Mucosa of descending colon (tissue), 3 donors: ENCODE measurements around the gene GLIPR2. TPM values are rescaled to one million over a fixed set of nuclear protein-coding genes. Genes with fewer than 3 reads are reported as not detected.

Source experiments
- ATAC-seq: fragments of 200-7000 bp; cut with Tn5 transposase; one replicate; pipeline ENCODE4 v1.9.1; 2020; ENCODE audit warnings: mild to moderate bottlenecking, moderate library complexity
- DNase-seq, 3 donors: peaks; one replicate each; pipeline ENCODE4 v3.0.0-alpha.2; 2020
- H3K36me3 ChIP-seq: fragments of 200-600 bp; one replicate; pipeline ENCODE4 v1.8.0; 2021; ENCODE audit warnings: low read depth, mild to moderate bottlenecking
- H3K4me1 ChIP-seq: fragments of 200-600 bp; one replicate; pipeline ENCODE4 v1.8.0; 2021; ENCODE audit warnings: low read depth, mild to moderate bottlenecking
- H3K4me3 ChIP-seq: fragments of 200-600 bp; one replicate; pipeline ENCODE4 v1.8.0; 2021; ENCODE audit warnings: mild to moderate bottlenecking
- H3K9me3 ChIP-seq: fragments of 200-600 bp; one replicate; pipeline ENCODE4 v1.8.0; 2021; ENCODE audit warnings: mild to moderate bottlenecking
- intact Hi-C, 2 donors: fragments of 100-400 bp; cut with DNase I in 1 of 2; cut with micrococcal nuclease in 1 of 2; formaldehyde crosslinking; loops; one replicate each; pipeline versions ENCODE4 v1.11.0 to v1.11.1; 2022; cut with DNase I, micrococcal nuclease
- total RNA-seq, 3 donors: library from RNA; stranded (reverse); fragmentation: NEBNext Ultra II Directional in 2 of 3; extraction: Animal tissue kit (Norgen Biotek cat#: 25700) in 2 of 3; gene quantifications; one replicate each; pipeline versions ENCODE4 v1.2.1 to v1.2.4, GENCODE V29; 2021 to 2023
- TF ChIP-seq, protein P1 (sequence below): fragments of 200-600 bp; IDR thresholded peaks from one replicate; pipeline ENCODE4 v1.8.0; 2022; ENCODE audit warnings: antibody characterized with exemption, mild to moderate bottlenecking
- donor health status: DM: no; HTN: no; CAD: no; lungs with moderate emphysema.
- donor health status: DM: no; HTN: no; CAD: no.
- donor health status: DM: no; HTN: yes; CAD: no.

The GLIPR2 gene
- total RNA-seq, 3 donors from 2014 or later, result 28.1 to 58.4 (median 37.5) TPM

DNA sequence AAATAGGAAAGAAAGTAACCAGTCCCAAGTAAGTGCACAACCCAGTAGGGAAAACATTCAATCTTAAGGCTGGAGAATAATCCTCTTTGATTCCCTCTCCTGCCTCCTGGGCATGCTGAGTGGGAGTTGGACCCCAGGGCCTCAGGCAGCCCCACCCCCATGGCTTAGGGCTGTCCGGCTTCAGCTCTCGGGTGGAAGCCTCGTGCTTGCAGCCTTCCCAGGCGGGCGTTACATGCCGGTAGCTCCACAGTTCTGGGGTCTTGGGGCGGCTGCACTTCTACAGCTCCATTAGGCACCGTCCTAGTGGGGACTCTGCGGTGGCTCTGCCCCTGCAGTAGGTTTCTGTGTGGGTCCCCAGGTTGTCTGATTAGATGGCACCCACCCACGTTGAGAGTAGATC lies 10.1 kb downstream of the GLIPR2 start:
- TF ChIP-seq, protein P1, sequence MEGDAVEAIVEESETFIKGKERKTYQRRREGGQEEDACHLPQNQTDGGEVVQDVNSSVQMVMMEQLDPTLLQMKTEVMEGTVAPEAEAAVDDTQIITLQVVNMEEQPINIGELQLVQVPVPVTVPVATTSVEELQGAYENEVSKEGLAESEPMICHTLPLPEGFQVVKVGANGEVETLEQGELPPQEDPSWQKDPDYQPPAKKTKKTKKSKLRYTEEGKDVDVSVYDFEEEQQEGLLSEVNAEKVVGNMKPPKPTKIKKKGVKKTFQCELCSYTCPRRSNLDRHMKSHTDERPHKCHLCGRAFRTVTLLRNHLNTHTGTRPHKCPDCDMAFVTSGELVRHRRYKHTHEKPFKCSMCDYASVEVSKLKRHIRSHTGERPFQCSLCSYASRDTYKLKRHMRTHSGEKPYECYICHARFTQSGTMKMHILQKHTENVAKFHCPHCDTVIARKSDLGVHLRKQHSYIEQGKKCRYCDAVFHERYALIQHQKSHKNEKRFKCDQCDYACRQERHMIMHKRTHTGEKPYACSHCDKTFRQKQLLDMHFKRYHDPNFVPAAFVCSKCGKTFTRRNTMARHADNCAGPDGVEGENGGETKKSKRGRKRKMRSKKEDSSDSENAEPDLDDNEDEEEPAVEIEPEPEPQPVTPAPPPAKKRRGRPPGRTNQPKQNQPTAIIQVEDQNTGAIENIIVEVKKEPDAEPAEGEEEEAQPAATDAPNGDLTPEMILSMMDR, result no peak
- ATAC-seq (no peak), DNase-seq (no peak)
- intact Hi-C loops, result no loop called here
- H3K4me3 ChIP-seq, result no peak overlapping the region
- peaks cover 44% of the 10 kb centered on the region for H3K4me1 ChIP-seq
- H3K9me3 ChIP-seq, result no peaks in the 10 kb centered on the region
- H3K36me3 ChIP-seq, result no peaks in the 10 kb centered on the region

DNA sequence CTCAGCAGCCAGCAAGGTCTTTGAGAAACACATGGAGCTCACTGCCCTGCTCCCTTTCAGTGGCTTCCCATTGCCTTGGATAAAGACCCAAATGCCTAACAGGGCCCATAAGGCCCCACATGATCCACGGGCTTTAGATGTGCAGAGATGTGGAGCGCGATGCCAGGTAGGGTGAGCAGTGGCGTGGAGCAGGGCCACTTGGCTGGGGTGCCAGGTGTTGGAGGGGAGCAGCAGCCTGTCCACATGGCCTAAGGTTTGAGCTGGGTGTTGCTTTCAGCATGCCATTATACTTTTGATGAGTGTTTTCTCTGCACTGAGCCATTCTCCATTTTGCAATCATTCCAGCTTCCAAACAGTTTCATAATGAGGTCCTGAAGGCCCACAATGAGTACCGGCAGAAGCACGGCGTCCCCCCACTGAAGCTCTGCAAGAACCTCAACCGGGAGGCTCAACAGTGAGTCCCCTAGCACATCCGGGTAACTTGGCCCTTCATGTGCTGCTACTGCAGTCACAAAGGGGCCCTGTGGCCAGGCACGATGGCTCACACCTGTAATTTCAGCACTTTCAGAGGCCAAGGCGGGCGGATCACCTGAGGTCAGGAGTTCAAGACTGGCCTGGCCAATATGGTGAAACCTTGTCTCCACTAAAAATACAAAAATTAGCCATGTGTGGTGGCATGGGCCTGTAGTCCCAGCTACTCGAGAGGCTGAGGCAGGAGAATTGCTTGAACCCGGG lies 11.1 kb downstream of the GLIPR2 start:
- ATAC-seq (no peak), DNase-seq (no peak)
- intact Hi-C loops, result no loop called here
- Histone ChIP-seq H3K4me3 (no peak overlapping the region), H3K36me3 (no peaks in the 10 kb centered on the region), H3K4me1 (peaks cover 34% of the 10 kb centered on the region), H3K9me3 (no peaks in the 10 kb centered on the region)
- TF ChIP-seq, protein P1, result no peak

DNA sequence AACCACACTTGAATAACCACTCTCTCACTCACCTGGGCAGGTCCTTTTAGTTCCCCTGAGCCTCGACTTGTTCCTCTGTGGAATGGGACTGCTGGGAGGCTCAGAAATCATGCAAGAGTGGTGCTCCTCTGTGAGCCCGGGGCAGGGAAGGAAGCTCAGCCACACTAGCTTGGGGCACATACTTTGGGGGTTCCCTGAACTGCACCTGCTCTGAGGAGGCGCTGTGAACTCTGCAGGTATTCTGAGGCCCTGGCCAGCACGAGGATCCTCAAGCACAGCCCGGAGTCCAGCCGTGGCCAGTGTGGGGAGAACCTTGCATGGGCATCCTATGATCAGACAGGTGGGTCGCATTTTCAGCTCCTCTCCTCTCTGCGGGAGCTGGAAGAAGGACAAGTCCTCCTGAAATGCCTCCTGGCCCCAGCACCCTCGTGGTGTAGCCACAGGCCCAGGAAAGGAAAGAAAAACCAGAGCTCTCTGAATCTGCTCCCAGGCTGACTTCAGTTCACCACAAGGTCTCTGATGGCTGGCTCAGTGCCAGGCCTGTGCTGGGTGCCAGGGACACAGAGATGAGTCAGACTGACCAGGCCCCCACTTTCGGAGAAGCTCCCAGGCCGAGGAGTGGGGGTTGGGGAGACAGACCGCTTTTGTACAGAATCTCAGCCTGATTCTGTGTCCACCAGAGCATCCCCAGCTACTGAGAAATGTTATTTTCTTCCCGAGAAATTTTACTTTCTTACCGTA lies 11.9 kb downstream of the GLIPR2 start:
- peaks cover 26% of the 10 kb centered on the region for H3K4me1 ChIP-seq
- peak; percentile 88 to 94 (median 88) for DNase-seq
- intact Hi-C loops, result no loop called here
- H3K4me3 ChIP-seq, result no peak overlapping the region
- no peaks in the 10 kb centered on the region for H3K36me3 ChIP-seq
- no peaks in the 10 kb centered on the region for H3K9me3 ChIP-seq
- TF ChIP-seq, protein P1, result no peak
- peak; percentile 63 for ATAC-seq

GRCh38 chr9:36149197-36149596 lies 12.7 kb downstream of the GLIPR2 start:
- intact Hi-C loops, result no loop called here
- no peaks in the 10 kb centered on the region for H3K36me3 ChIP-seq
- TF ChIP-seq, protein P1, result no peak
- no peak for ATAC-seq
- no peaks in the 10 kb centered on the region for H3K9me3 ChIP-seq
- no peak for DNase-seq
- no peak overlapping the region for H3K4me3 ChIP-seq
- peaks cover 25% of the 10 kb centered on the region for H3K4me1 ChIP-seq

DNA sequence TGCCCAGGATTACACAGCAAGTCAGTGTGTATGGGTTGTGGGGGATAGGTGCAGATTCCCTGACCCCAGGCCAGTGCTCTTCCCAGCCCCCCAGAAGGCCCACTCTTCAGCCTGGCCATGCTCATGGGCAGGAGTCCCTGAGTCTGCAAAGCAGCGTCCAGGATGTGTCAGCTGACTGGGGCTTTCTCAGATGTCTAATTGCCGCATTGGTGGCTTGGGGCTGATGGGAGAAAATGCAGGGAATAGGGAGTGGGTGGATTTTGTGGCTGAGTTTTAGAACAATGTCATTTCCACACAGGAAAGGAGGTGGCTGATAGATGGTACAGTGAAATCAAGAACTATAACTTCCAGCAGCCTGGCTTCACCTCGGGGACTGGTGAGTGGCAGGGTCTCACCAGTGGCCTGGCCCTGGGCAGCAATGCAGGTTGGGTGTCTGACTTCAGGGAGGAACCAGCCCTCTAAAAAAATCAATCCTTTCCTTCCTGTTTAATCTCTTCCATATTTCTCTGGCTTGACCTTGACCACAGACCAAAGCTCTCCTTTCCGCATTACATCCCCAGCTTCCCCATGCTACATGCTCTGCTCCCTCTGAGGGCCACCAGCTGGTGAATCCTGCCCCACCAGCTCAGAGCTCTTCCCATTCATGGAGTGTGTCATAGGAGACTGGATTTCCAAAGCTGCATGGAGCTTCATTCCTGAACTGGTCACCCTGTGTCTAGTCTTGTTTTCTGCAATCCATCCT lies 14.2 kb downstream of the GLIPR2 start:
- TF ChIP-seq, protein P1, result no peak
- Histone ChIP-seq H3K4me3 (no peak overlapping the region), H3K36me3 (no peaks in the 10 kb centered on the region), H3K4me1 (peaks cover 27% of the 10 kb centered on the region), H3K9me3 (no peaks in the 10 kb centered on the region)
- ATAC-seq (no peak), DNase-seq (no peak)
- intact Hi-C loops, result no loop called here
